IMR-90 (cell line): ENCODE results near the gene AKAP7. TPM values are rescaled to one million over a fixed set of nuclear protein-coding genes. Genes with fewer than 3 reads are reported as not detected.

Source experiments
- ATAC-seq: fragments of 200-7000 bp; cut with Tn5 transposase; 2 replicates; pipeline ENCODE4 v1.9.1; 2020; ENCODE audit warnings: low read depth, mild to moderate bottlenecking, moderate library complexity
- BruUV-seq: library from RNA; stranded (reverse); fragments of 400-500 nt; replicated peaks from 2 replicates; lab custom pipeline; 2021; lab: Mats Ljungman, UMichigan
- CTCF ChIA-PET: fragments of 300-600 bp; formaldehyde crosslinking; extraction: SDS; loops from one replicate; lab custom pipeline; 2021; ENCODE audit warnings: antibody characterized with exemption; lab: Yijun Ruan, JAX
- POLR2A ChIA-PET: fragments of 300-600 bp; sonication (Branson Sonifier 250); formaldehyde crosslinking; loops from one replicate; lab custom pipeline; 2022; ENCODE audit warnings: antibody characterized with exemption; ENCODE audit not compliant: unreplicated experiment; lab: Charles Lee
- DNase-seq: peaks from one replicate; pipeline ENCODE4 v3.0.0; 2013
- H2AFZ ChIP-seq: replicated peaks from 2 replicates; pipeline ENCODE3; 2013; ENCODE audit warnings: low read length, mild to moderate bottlenecking; ENCODE audit not compliant: poor library complexity
- H2AK5ac ChIP-seq: 2 replicates; pipeline ENCODE4 v1.6.1; 2013; ENCODE audit warnings: low read depth, low read length, inconsistent platforms
- H2AK9ac ChIP-seq: replicated peaks from 2 replicates; pipeline ENCODE3; 2013; ENCODE audit warnings: mild to moderate bottlenecking, low read depth, low read length, moderate library complexity; ENCODE audit not compliant: poor library complexity
- H2BK120ac ChIP-seq: 2 replicates; pipeline ENCODE4 v1.6.1; 2013; ENCODE audit warnings: low read depth, low read length, inconsistent platforms
- H2BK15ac ChIP-seq: 3 replicates; pipeline ENCODE4 v1.6.1; 2013; ENCODE audit warnings: low read depth, low read length, inconsistent platforms
- H2BK20ac ChIP-seq: 2 replicates; pipeline ENCODE4 v1.6.1; 2013; ENCODE audit warnings: low read depth, mild to moderate bottlenecking, inconsistent platforms, low read length, moderate library complexity
- H2BK5ac ChIP-seq: 2 replicates; pipeline ENCODE4 v1.6.1; 2013; ENCODE audit warnings: mild to moderate bottlenecking, low read depth, low read length, inconsistent platforms; ENCODE audit not compliant: poor library complexity, severe bottlenecking
- H3K14ac ChIP-seq: replicated peaks from 2 replicates; pipeline ENCODE4 v1.6.1; 2013; ENCODE audit warnings: low read depth, low read length, inconsistent platforms
- H3K18ac ChIP-seq: 2 replicates; pipeline ENCODE4 v1.6.1; 2013; ENCODE audit warnings: low read depth, low read length, control low read depth
- H3K23ac ChIP-seq: 2 replicates; pipeline ENCODE4 v1.6.1; 2013; ENCODE audit warnings: low read depth, low read length, inconsistent platforms
- H3K27ac ChIP-seq: 2 replicates; pipeline ENCODE4 v1.5.1; 2013; ENCODE audit warnings: mild to moderate bottlenecking, control low read depth, low read length; ENCODE audit not compliant: insufficient read depth
- H3K27me3 ChIP-seq: 2 replicates; pipeline ENCODE4 v1.6.1; 2013; ENCODE audit warnings: low read length; ENCODE audit not compliant: control insufficient read depth, insufficient read depth
- H3K36me3 ChIP-seq: 2 replicates; pipeline ENCODE4 v1.6.1; 2013; ENCODE audit warnings: low read length, mixed read lengths; ENCODE audit not compliant: control insufficient read depth, insufficient read depth
- H3K4ac ChIP-seq: 2 replicates; pipeline ENCODE4 v1.6.1; 2013; ENCODE audit warnings: low read depth, low read length, inconsistent platforms
- H3K4me1 ChIP-seq: 2 replicates; pipeline ENCODE4 v1.6.1; 2013; ENCODE audit warnings: low read length, mixed read lengths; ENCODE audit not compliant: control insufficient read depth, insufficient read depth
- H3K4me2 ChIP-seq: 2 replicates; pipeline ENCODE4 v1.6.1; 2013; ENCODE audit warnings: low read depth, mild to moderate bottlenecking, control low read depth, low read length, moderate library complexity
- H3K4me3 ChIP-seq: 2 replicates; pipeline ENCODE4 v1.5.1; 2013; ENCODE audit warnings: low read depth, mild to moderate bottlenecking, control low read depth, low read length, moderate library complexity; ENCODE audit not compliant: insufficient read depth
- H3K56ac ChIP-seq: 2 replicates; pipeline ENCODE4 v1.6.1; 2013; ENCODE audit warnings: low read length, inconsistent platforms; ENCODE audit not compliant: insufficient read depth; ENCODE audit errors: extremely low read depth
- H3K79me1 ChIP-seq, 2 experiments: 2 replicates each; pipeline ENCODE4 v1.6.1; 2013; ENCODE audit warnings: low read length in 2 of 2, inconsistent platforms in 1 of 2, low read depth in 1 of 2
- H3K9ac ChIP-seq: 2 replicates; pipeline ENCODE4 v1.6.1; 2013; ENCODE audit warnings: low read depth, low read length, control low read depth
- H3K9me1 ChIP-seq: 2 replicates; pipeline ENCODE4 v1.6.1; 2013; ENCODE audit warnings: low read length, inconsistent platforms; ENCODE audit not compliant: insufficient read depth
- H3K9me3 ChIP-seq: 2 replicates; pipeline ENCODE4 v1.6.1; 2013; ENCODE audit warnings: low read length; ENCODE audit not compliant: control insufficient read depth, insufficient read depth
- H4K20me1 ChIP-seq: 2 replicates; pipeline ENCODE4 v1.6.1; 2013; ENCODE audit warnings: low read length, inconsistent platforms; ENCODE audit not compliant: insufficient read depth
- H4K5ac ChIP-seq: 2 replicates; pipeline ENCODE4 v1.6.1; 2013; ENCODE audit warnings: mild to moderate bottlenecking, low read depth, low read length, control low read depth
- H4K8ac ChIP-seq, 2 experiments: 2 replicates each; pipeline ENCODE4 v1.6.1; 2013; ENCODE audit warnings: low read depth in 2 of 2, low read length in 2 of 2, control low read depth in 1 of 2, inconsistent platforms in 1 of 2
- H4K91ac ChIP-seq: 2 replicates; pipeline ENCODE4 v1.6.1; 2013; ENCODE audit warnings: low read depth, low read length, inconsistent platforms; ENCODE audit not compliant: insufficient read depth
- BHLHE40 ChIP-seq: fragments of 150-350 bp; IDR thresholded peaks from 2 replicates; pipeline ENCODE4 v1.6.1; 2016; ENCODE audit warnings: mild to moderate bottlenecking, low read depth, low read length
- FOS ChIP-seq: fragments of 150-350 bp; IDR thresholded peaks from 2 replicates; pipeline ENCODE4 v1.6.1; 2016; ENCODE audit warnings: low read depth, low read length
- MAZ ChIP-seq: IDR thresholded peaks from 2 replicates; pipeline ENCODE4 v1.6.1; 2012; ENCODE audit warnings: low read depth, mild to moderate bottlenecking, low read length, improper control_type of control experiment, moderate library complexity, borderline replicate concordance
- RCOR1 ChIP-seq: IDR thresholded peaks from 2 replicates; pipeline ENCODE4 v1.6.1; 2012; ENCODE audit warnings: mild to moderate bottlenecking, low read length, improper control_type of control experiment; ENCODE audit not compliant: insufficient replicate concordance
- WGBS, 2 experiments: methylation state at CpG; one replicate each; pipeline versions ENCODE4 v1.1.5 to v1.1.7; 2013; ENCODE audit warnings: missing lambda C conversion rate in 2 of 2; ENCODE audit not compliant: insufficient read length in 1 of 2; ENCODE audit errors: extremely low coverage in 2 of 2; 5-methylcytosine and 5-hydroxymethylcytosine counted together
- dilution Hi-C: fragments of 300-500 bp; cut with HindIII; formaldehyde crosslinking; loops from one replicate; pipeline ENCODE4 v1.14.3; 2018; ENCODE audit warnings: low sequenced_read_pairs; ENCODE audit not compliant: unreplicated experiment
- in situ Hi-C: fragments of 300-500 bp; cut with MboI; formaldehyde crosslinking; loops from 3 replicates; pipeline ENCODE4 v1.14.3; 2019; ENCODE audit warnings: low sequenced_read_pairs, inconsistent platforms, mixed read lengths
- intact Hi-C: fragments of 100-400 bp; cut with micrococcal nuclease; formaldehyde crosslinking; loops from 2 replicates; pipeline ENCODE4 v1.10.0; 2022
- polyA plus RNA-seq, 3 experiments: library from polyadenylated mRNA; depleted of rRNA; stranded (reverse); fragments of >200 nt; gene quantifications; 2 replicates each; pipeline ENCODE4 v1.2.3, GENCODE V29; 2012; ENCODE audit warnings: low replicate concordance in 1 of 3
- total RNA-seq: library from RNA; depleted of rRNA; stranded (reverse); fragments of >200 nt; gene quantifications from 2 replicates; pipeline ENCODE4 v1.2.3, GENCODE V29; 2012

Gene AKAP7
- total and polyA plus RNA-seq, 2 of the 4 experiments (the other 2 are of a cell fraction): 0.54 to 1.1 TPM

- H3K27ac ChIP-seq: no peak overlapping the region
- H4K5ac ChIP-seq: no peak overlapping the region
- no peak overlapping the region for H2BK120ac ChIP-seq
- no peaks in the 10 kb centered on the region for H3K36me3 ChIP-seq
- H3K4ac ChIP-seq: no peak overlapping the region
- no peaks in the 10 kb centered on the region for H4K20me1 ChIP-seq
- no peak overlapping the region for H3K18ac ChIP-seq
- H2AK9ac ChIP-seq: no peak overlapping the region
- no peak overlapping the region for H4K8ac ChIP-seq
- H4K91ac ChIP-seq: no peak overlapping the region
- WGBS, 2 experiments: no CpG with 5 or more reads among the region's 5 CpGs
- ATAC-seq: no peak
- intact Hi-C loops: no loop called here
- H2BK20ac ChIP-seq: no peak overlapping the region
- dilution Hi-C loops: no loop called here
- H2BK15ac ChIP-seq: no peak overlapping the region
- no peaks in the 10 kb centered on the region for H3K27me3 ChIP-seq
- BruUV-seq: no TSS peak
- no peak overlapping the region for H3K4me2 ChIP-seq
- no peak overlapping the region for H2AK5ac ChIP-seq
- POLR2A ChIA-PET: no interaction called here
- no peak overlapping the region for H3K56ac ChIP-seq
- H3K79me1 ChIP-seq: no peaks in the 10 kb centered on the region
- H2BK5ac ChIP-seq: no peak overlapping the region
- no peak overlapping the region for H3K9ac ChIP-seq
- no peaks in the 10 kb centered on the region for H3K9me1 ChIP-seq
- H3K14ac ChIP-seq: no peak overlapping the region
- TF ChIP-seq FOS (no peak), BHLHE40 (no peak), RCOR1 (no peak), MAZ (no peak)
- H3K23ac ChIP-seq: no peak overlapping the region
- H2AFZ ChIP-seq: no peak overlapping the region
- CTCF ChIA-PET: no interaction called here
- peaks cover 3% of the 10 kb centered on the region for H3K4me1 ChIP-seq
- no peaks in the 10 kb centered on the region for H3K9me3 ChIP-seq
- DNase-seq: no peak
- in situ Hi-C loops: no loop called here
- H3K4me3 ChIP-seq: no peak overlapping the region
Observed at GRCh38 chr6:131268303-131268702, 133.0 kb downstream of the AKAP7 start.
